Medulla oblongata (tissue), 1 donor: Measurements from ENCODE around the gene CHPF.
A peak's percentile ranks its signal among the peaks of the same experiment; 100 is the strongest.

ENCODE experiments used
- DNase-seq: peaks from one replicate; pipeline ENCODE4 v3.0.0-alpha.2; 2015; ENCODE audit errors: extremely low spot score

The CHPF gene

DNA sequence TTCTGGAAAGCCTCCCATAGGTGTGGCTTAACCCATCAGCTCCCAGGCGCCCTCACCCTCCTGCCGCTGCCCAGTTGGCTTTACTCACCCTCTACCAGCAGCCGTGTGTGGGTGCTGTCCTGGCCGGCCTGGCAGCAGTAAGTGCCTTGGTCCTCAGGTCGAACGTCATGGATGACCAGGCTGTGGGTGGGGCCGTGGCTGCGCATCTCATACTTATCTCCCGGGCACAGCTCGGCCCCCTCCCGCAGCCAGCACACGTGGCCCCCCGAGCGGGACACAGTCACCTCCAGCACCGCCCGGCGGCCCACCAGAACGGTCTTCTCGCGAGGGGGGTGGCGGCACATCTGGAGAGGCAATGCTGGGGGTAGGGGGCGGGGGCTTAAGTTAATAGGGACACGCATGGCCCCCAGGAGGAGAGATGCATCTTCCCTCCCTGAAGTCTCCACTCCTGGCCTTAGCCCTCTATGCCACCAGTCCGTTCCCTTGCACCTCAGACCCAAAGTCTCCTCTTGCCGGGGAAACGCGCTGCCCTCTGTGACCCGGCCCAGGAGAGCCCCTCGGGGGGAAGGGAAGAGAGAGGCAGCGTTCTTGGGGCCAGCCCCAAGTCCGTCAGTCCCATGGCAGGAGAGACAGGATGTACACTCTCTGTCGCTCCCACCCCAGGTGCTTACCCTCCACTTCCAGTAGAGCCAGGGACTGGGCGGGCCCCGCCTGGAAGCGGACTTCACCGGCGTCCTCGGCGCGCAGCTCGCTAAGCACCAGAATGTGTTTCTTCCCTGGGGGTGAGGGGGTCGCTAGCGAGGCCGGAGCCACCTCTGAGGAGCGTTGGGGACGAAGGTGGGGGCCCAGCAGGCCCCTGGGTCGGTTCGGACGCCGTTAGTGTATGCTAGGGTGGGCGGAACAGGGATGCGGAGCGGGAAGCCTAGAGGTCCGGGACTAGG, 8.1 kb upstream of the CHPF start:
- no peak for DNase-seq

DNA sequence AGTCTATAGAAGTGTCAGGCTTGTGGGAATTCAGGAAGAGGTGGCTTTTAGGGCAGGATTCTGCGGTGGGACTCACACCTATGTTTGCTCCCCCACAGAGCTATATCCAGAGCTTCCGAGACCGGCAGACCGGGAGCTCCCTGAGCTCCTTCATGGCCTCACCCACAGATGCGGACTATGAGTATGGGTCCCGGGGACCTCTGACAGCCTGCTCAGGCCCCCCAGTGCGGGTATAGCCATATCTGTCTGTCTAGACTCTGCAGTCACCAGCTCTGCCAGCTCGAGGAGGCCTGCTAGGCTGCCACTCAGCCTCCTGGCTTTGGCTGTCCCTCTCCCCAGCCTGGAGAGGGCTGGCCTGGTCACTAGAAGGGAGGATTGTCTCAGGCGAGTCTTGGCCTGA, 6.0 kb upstream of the CHPF start:
- DNase-seq = no peak

GRCh38 chr2:219548990-219549389, 5.4 kb upstream of the CHPF start:
- DNase-seq = no peak

DNA sequence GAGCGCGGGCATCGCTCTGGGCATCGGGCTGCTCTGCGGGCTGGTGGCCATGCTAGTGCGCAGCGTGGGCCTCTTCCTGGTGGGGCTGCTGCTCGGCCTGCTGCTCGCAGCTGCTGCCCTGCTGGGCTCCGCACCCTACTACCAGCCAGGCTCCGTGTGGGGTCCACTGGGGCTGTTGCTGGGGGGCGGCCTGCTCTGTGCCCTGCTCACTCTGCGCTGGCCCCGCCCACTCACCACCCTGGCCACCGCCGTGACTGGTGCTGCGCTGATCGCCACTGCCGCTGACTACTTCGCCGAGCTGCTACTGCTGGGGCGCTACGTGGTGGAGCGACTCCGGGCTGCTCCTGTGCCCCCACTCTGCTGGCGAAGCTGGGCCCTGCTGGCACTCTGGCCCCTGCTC, 4.0 kb upstream of the CHPF start:
- no peak for DNase-seq

- DNase-seq = no peak
These were observed 2.3 kb upstream of the CHPF start for GRCh38 chr2:219545943-219546352.

DNA sequence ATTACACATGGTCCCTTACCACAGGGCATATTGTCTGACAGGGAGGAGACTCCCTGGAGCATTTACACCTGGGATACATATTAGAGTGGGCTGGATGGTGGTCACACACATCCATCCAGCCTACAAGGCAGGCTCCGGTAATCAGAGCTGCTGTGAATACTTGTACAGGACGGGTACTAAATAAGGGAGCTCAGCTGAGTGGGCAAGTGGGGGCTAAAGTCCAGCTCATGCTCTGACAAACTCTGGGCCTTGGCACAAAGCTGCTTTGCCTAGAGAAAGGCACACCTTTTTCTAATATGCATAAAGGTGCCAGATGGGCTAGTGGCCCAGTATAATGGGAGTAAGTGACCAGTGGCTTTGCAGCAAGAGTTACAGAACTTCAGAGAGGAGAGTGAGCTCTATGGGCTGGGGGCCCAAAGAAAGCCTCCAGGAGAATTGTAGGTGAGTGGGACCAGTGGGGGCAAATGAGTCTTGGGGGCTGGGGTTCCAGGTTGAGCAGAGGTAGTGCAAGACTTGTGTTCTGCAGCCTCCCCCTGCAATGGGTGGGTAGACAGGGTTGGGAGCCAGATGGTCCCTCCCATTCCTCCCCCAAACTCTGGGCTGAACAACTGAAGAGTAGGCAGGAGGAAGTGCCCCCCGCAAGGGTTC, 1.8 kb upstream of the CHPF start:
- DNase-seq = no peak

DNA sequence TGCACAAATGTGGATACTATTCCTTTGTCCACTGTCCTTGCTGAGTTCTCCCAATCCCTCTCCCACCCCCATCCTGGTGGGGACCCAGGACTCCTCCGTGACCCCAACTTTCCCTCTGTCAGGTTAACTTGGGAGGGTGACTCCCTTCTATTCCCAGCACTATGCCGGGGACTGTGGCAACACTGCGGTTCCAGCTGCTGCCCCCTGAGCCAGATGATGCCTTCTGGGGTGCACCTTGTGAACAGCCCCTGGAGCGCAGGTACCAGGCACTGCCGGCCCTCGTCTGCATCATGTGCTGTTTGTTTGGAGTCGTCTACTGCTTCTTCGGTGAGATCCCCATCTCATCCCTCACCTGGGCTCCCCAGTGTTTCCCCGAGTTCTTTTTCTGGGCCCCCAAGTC, 958 bp upstream of the CHPF start:
- no peak for DNase-seq

DNA sequence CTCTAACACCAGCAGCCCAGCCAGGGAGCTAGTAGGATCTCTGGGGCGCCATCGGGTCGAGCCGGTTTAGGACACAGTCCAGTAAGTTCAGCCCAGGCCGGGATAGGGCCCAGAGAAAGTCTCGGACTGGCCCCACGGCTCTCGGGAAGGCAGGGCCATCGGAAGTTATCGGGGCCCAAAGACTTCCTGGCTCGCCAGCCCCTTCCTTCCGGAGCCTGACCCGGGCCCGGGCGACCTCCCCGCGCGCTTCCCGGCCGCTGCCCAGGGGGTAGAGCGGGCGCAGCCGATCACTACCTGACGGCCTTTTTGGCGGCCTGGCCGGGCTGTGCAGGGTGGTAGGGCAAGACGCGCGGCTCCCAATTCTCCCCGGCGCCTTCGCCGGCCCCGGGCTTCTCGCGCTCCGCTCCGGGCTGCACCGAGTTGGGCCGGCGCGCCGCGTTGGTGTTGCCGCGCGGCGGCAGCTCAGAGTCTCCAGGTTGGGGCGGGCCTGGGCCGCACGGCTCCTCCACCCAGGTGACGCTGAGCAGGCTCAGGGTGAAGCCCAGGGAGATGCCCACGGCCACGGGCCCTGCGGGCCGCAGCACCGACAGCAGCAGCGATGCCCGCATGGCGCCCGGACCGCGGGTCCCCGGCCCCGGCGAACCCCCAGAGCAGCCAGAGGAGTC, 546 bp downstream of the CHPF start:
- no peak for DNase-seq

DNA sequence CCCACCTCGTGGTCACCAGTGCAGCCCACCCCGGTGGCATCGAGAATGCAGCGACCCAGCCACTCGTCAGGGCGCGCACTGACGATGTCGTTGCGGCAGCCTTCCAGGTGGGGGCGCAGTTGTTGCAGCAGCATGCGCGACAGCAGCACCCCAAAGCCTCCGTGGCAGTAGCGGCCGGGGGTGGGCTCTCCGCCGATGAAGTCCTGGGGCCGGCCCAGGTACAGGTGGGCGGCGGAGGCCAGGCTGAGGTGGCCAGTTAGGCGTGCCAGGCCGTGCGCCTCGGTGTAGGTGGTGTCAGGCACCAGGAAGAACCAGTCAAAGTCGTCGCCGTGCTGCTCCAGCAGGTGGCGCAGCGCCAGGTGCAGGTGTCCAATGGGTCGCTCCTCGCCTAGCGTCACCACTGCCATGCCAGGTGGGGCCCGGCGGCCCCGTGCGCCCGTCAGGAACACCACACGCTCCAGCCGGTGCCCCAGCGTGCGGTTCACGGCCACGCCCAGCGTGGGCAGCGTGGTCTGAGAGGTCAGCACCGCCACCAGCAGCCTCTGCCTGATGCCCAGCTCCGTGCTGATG, 1.9 kb downstream of the CHPF start:
- DNase-seq = peak; percentile 62

GRCh38 chr2:219540784-219541504, 2.7 kb downstream of the CHPF start:
- DNase-seq = no peak

DNA sequence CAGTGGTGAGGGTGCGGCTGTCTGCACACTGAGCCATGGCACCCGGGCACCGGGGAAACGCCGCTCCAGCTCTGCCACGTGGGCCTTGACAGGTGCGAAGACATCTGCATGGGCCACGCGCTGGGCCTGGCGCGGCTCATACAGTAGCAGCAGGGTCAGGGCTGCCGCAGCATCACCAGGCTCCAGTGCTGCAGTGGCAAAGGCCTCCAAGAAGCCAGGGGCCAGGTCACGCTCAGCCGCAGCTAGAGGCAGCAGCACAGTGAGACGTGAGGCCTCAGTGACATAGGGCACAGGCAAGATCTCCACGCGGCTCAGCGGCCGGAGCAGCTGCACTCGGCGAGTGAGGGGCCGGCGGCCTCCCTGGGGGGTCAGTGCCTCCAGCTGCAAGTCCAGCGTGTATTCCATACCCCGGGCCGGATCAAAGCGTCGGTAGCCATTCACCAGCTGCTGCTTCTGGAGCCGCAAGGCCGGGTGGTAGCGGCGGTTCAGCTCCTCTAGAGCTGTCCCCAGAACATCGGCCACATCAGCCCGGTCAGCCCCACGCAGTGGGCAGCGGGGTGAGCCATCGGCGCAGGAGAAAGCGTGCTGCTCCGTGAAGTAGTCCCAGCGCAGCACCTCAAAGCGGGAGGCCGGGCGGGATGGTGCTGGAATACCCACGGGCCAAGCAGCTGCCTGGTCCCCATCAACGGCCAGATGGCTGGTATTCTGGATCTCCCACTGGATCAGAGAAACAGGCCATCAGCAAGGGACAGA, 3.5 kb downstream of the CHPF start:
- no peak for DNase-seq

DNA sequence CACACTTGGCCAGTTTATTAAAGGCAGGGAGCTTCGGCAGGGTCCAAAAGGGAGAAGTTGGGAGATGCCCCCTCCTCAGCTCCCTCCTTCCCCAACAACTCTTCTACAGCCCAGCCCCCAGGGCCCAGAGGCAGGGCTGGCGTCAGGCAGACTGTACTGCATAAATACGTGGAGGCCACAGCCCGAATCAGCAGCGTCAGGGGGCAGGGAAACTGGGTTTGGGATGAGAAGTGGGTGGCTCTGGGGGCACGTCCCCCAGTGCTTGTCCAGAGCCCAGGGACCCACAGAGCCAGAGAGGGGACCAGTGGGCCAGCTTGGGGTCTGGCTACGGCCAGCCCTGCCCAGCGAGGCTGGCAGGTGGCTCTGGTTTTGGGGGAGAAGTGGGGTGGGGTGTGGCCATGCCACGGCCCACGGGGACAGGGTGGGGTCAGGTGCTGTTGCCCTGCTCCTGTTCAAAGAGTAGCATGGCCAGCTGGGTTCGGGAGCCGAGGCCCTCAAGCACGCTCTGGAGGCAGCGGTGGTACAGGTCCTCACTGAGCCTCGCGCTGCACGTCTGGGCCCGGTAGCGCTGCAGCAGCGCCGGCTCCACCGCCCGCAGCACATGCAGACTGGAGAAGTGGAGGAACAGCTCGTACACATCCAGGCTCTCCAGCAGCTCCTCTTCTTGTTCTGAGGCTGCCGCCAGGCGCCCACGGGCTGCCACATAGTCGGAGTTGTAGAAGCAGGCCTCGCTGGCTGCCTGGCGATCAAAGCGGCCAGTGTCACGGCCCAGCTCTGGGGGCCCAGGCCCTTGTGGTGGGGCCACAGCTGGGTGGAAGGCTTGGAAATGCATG, 4.4 kb downstream of the CHPF start:
- DNase-seq = no peak

DNA sequence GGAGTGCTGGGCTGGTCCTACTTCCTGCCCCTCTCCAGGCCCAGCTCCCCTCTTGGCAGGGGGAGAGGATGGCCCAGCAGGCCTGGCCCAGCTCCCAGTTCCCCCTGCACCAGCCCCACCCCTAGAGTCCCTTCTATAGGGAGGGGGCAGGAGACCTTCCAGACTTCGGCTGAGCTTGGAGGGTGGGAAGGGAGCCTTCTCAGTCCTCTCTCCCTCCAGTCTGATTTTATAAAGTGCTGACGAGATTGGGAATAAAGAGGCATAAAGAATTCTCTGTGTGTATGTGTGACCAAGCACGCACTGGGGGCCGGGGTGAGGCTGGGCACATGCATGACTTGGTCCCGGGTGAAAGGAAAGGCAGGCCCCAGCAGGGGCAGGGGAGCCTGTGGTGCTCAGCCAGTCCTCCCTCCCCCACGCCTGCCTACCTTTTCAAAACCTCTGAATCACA, 5.1 kb downstream of the CHPF start:
- DNase-seq = peak; percentile 38

DNA sequence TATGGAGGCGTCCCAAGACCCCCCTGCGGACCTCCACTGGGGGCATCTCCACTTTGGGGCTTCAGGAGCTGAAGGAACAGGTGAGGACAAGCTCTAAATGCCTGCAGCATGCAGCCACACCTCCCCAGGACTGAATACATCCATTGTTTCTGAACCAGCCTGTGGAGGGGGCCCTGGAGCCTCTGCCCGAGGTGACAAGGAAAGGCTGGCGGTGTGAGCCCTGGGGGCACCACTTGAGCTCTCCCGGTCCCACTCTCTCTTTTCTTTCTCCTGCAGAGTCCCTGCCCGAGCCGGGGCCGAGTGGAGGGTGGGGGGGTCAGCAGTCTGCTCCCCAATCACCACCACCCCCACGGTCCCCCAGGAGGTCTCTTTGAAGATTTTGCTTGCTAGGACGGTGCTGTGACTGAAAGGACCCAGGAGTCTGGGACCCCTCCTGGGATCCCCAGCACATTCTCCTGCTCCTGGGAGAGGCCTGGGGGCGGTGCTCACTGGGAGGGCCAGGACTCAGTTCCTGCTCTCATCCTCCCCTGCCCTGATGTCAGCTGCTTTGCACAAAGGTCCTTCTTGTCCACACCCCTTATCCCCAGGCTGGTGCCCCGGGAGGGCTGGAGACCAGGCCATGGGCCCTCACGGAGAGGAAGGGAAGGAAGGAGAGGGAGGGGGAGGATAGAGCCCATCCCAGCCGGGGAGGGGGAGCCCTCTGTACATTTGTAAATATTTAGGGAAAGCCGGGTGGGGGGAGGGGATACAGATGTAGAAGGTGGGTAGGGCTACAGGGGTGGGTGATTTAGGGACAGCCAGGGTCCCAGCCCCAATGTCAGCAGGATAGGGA, 5.7 kb downstream of the CHPF start:
- peak; percentile 43 for DNase-seq

DNA sequence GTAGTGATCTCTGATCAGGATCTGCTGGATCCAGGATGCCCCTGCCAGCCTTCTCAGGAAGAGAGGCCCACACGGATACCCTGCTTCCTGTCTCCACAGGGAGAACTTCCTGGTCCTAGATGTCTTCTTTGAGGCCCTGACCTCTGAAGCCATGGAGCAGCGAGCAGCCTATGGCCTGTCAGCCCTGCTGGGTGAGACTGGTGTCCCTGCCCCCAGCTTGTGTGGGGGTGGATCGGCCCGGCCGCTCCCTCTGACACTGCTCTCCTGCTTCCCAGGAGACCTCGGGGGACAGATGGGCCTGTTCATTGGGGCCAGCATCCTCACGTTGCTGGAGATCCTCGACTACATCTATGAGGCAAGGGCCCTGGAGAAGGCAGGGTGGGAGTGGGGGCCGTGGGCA, 6.6 kb downstream of the CHPF start:
- no peak for DNase-seq

DNA sequence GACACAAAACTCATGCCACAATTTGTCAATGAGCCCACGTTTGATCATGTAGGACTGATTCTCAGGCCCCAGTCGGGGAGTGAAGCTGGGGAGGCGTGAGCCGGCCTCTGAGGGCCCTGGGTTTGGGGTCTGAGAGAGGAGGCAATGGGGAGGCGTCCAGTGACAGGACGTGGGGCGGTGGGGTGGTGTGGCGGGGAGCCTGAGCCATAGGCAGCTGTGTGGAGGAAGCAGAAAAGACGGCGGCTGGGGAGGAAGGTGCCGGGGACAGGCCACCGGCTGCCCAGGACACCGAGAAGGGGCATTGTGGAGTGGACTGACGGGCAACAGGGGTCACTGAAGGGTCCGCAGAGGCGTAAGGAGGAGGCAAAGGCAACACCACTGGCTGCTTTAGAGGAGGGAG, 7.2 kb downstream of the CHPF start:
- no peak for DNase-seq

DNA sequence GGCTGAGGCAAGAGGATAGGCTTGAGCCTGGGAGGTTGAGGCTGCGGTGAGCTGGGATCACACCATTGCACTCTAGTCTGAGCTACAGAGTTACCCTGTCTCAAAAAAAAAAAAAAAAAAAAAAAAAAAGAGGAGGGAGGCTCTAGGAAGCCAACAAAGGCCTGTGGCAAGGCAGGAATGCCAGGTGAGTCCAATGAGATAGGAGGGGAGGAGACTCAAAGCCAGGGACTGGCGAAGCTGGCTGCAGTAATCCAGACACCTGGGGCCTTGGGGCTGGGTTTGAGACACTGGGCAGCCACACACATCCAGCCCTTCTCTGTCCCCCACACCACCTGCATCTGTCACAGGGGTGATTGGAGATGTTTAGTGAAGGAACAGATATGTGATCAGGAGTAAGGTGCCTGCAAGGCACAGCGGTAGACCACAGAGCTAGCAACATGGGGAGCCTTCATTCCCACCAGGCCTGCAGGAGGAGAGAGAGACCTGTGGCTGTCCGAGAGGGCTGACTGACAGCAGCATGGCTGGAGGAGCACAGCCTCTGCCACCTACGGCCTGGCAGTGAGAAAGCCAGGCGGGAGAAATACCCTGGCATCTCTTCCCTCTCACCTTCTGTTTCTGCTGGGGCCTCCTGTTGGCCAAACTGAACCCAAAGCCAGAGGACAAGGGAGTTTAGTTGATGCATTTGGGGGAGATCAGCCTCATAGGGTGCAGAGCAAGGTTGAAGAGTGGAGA, 9.5 kb downstream of the CHPF start:
- DNase-seq = no peak

DNA sequence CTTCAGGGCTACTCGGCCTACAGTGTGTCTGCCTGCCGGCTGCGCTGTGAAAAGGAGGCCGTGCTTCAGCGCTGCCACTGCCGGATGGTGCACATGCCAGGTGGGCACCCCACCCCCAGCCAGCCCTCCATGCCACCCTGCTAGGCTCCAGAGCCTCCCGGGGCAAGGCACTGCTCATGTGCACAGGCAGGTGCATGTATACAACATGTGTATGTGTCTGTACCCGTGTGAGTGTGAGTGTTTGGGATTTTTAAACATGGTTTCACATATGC, 11.3 kb downstream of the CHPF start:
- DNase-seq = no peak
